ENCODE results near the gene SUPT5H. TPM values are rescaled to one million over a fixed set of nuclear protein-coding genes. Genes with fewer than 3 reads are reported as not detected.
A peak's percentile ranks its signal among the peaks of the same experiment; 100 is the strongest.
"Not testable (repeated sequence)": the region's sequence is repeated elsewhere in the genome, so short reads cannot be mapped to it uniquely, and the experiment has no call there.

The SUPT5H gene
- polyA plus RNA-seq, 1 donor = 81.6 TPM

DNA sequence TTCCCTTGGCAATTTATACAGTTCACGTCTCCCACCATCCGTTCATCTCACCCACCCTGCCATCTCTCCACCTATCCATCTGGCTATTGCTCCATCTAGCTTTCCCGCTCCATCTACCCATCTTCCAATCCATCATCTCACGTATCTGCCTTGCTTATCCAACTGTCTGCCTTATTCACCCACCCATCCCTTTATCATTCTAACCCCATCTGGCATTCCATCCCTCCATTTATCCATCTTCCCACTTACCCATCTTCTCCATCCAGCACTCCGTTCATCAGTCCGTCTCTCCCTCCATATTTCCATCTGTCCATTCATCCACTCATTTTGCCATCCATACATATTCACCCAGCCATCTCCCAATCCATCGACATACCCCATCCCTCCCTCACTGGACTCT is 19.6 kb upstream of the SUPT5H start:
- DNase-seq (ENCODE audit: low read depth) = no peak

GRCh38 chr19:39426170-39426569 is 19.2 kb upstream of the SUPT5H start:
- DNase-seq (ENCODE audit: low read depth) = no peak

DNA sequence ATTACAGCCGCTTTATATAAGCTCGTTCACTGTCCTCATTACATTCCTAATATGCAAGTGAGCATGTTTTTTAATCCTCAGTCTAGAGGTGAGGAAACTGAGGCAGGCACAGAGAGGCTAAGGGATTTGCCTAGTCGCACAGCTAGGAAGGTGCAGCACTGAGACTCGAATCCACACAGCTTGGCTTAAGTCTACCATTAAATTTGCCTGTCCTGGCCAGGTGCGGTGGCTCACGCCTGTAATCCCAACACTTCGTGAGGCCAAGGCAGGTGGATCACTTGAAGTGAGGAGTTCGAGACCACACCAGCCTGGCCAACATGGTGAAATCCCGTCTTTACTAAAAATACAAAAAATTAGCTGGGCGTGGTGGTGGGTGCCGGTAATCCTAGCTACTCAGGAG is 17.7 kb upstream of the SUPT5H start:
- no peak for DNase-seq (ENCODE audit: low read depth)

DNA sequence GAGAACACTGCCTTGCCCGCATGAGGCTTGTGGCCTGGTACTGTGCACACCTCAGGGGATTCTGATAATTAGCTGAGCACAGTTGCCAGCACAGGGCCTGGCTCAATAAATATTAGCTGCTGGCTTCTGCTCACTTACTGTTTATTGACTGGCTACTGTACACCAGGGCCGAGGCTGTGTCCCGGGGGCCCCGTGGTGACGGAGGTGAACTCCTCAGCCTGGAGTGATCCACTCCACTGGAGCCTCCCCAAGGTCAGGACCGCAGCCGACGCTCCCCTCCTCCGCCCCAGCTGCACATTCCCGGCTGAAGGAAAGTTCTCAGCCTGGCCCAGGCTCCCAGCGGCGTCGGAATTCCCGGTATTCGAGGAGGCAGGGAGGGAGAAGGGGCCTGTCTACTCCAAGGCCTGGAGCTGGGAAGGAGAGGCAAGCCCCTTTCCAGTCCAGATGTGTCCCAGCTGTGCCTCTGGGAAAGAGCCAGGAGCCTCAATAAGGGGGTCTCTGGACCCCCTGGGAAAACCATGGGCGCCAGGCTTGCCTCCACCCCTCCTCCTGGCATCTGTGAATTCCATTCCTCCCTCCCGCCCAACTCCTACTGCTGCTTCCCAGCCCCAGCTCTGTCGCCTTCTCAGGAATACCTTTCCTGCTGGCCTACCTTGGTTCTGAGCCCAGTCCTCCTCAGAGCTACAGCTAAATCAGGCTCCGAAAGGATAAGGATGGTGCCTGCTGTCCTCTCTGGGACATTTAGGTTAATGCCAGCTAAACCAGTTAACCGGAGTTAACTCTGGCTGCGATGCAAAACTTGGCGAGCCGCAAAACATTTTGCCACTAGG is 16.9 kb upstream of the SUPT5H start:
- DNase-seq (ENCODE audit: low read depth) = no peak

DNA sequence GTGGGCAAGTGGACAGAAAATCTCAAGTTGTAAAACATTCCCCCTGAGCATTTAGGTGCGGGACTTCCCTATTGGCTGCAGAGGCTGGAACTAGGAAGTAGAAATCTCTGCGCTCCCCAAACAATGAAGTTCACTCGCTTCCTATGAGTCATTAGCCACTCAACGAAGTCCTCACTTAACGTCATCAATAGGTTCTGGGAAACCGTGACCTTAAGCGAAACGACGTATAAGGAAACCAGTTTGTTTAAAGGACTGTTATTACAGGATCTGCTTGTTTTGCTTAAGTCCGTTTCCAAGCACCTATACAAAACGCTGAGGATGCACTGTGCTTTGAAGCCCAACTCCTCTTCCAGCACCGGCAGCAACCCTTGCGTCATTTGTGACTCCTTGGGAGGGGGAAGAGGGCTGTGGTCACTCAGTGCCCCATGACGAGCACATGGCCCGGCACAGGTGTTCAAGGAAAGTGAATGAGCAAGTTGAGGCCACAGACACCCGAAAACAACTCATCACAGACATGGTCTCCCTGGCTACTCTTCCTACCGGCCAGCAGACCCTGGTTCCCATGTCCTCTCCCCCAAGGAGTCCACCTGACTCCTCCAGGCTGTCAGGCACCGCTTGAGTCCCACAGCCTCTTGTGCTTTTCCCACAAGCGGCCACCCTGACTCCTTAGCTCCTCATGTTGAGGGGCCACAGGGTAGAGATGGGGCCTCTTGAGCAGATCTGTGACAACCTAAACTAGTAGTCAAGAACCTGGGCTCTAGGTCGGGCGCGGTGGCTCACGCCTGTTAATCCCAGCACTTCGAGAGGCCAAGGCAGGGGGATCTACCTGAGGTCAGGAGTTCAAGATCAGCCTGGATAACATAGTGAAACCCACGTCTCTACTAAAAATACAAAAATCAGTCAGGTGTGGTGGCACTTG is 14.4 kb upstream of the SUPT5H start:
- no peak for DNase-seq (ENCODE audit: low read depth)

GRCh38 chr19:39432677-39433025 is 12.7 kb upstream of the SUPT5H start:
- DNase-seq (ENCODE audit: low read depth) = no peak

GRCh38 chr19:39433480-39434079 is 11.8 kb upstream of the SUPT5H start:
- no peak for DNase-seq (ENCODE audit: low read depth)

DNA sequence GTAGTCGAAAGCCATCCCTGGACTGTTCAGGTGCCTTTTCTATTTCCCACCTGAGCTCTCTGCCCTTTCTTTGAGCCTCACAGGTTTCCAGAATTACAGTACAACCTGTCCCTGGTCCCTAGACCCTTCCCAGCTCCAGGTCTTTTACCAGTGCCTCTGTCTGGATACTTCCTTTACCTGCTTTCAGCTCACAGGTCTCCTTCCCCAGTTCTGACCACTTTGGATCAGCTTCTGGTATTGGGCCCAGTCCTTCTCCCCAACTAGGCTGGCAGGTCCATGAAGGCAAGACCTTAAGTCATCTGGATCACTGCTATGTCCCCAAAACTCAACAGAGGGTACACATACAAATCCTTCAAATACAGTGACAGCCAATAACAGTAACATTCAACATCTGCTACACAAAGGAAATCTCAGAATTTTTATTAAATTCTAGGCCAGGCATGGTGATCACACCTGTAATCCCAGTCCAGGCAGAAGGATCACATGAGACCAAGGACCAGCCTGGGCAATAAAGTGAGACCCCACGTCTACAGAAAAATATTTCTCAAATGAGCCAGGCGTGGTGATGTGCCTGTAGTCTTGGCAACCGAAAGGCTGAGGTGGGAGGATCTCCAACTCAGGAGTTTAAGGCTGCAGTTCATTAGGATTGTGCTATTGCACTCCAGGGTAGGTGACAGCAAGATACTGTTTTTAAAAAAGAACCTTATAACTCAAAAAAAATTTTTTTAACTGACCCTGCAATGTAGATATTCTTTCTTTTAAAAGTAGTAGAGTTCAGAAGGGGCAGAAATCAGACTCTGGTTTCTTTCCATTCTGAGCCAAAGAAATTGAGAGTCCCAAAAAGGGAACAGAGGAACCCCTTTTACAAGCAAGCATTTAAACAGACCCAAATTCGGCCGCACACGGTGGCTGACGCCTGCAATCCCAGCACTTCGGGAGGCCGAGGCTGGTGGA is 11.0 kb upstream of the SUPT5H start:
- DNase-seq (ENCODE audit: low read depth) = no peak

- DNase-seq (ENCODE audit: low read depth) = peak; percentile 90
Observed at GRCh38 chr19:39435499-39436349, 9.7 kb upstream of the SUPT5H start, which contains the start of gene RPS16. Gene RPS16 (minus strand): TSS chr19:39435949. CDS start chr19:39435895, 54 bp downstream.

DNA sequence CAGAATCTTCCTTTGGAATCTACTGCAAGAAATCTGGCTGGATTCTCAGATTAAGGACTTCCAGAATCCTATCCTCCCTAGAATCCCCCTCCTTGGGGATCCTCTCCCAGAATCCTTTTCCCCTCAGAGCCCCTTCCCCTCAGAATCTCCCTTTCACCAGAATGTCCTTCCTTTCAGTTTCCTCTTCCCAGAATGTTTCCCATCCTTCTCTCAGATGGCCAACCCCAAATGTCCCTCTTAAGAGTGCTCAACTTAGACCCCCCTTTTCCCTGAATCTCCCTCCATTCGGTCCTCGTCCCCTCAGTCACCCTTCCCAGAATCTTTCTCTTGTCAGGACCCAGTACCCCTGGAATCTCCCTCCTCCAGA is 9.0 kb upstream of the SUPT5H start:
- DNase-seq (ENCODE audit: low read depth) = no peak

DNA sequence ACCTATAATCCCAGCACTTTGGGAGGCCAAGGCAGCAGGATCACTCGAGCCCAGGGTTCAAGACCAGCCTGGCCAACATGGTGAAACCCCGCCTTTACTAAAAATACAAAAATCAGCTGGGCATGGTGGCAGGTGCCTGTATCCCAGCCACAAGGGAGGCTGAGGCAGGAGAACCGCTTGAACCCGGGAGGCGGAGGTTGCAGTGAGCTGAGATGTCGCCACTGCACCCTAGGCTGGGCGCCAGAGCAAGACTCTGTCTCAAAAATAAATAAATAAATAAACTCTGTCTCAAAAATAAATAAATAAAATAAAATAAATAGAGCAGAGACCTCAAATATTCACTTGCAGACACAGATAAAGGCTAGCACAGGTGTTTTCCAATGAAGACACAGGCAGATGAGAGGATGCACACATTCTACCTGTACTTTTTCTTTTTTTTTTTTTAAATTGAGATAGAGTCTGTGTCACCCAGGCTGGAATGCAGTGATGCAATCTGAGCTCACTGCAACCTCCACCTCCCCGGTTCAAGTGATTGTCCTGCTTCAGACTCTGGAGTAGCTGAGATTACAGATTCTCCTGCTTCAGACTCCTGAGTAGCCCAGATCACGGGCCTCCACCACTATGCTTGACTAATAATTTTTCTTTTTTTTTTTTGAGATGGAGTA is 7.0 kb upstream of the SUPT5H start:
- no peak for DNase-seq (ENCODE audit: low read depth)

- DNase-seq (ENCODE audit: low read depth) = no peak
Observed at GRCh38 chr19:39444598-39445195, 685 bp upstream of the SUPT5H start.

DNA sequence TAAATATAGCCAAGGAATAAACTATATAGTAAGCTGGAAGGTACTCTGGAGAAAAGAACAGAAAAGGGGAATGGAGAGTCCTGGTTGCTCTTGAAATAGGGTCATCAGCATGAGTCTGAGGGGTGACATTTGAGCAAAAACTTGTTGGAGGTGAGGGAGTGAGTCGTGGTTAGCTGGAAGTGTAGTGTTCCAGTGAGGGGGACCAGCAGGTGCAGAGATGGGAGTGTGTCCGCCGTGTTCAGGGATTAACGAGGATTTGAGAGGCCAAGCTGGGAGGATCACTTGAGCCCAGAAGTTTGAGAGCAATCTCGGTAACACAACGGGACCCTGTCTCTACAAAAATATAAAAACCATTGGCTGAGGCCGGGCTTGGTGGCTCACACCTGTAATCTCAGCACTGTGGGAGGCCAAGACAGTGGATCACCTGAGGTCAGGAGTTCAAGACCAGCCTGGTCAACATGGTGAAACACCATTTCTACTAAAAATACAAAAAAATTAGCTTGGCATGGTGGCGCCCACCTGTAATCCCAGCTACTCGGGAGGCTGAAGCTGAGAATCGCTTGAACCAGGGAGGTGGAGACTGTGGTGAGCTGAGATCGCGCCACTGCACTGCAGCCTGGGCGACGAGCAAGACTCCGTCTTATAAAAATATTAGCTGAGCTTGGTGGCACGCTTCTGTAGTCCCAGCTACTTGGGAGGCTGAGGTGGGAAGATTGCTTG is 1.1 kb downstream of the SUPT5H start:
- no peak for DNase-seq (ENCODE audit: low read depth)

DNA sequence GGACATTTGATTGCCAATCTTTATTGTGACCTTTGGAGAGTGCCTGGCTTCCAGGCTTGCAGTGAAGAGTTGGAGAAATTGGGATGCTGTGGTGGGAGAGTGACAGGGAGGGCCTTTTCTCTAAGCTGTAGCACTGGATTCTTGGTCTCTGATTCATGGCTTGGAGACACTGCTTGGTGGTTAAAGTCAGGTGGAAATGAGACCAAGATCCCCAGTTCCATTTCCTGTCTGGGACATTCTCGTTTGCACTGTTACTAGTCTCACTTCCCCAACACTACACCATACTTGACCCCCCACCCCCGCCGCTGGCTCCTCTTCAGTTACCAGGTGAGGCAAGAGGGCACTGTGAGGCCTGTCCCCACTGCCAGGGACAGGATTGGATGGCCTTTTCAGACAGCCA is 2.9 kb downstream of the SUPT5H start:
- no peak for DNase-seq (ENCODE audit: low read depth)

DNA sequence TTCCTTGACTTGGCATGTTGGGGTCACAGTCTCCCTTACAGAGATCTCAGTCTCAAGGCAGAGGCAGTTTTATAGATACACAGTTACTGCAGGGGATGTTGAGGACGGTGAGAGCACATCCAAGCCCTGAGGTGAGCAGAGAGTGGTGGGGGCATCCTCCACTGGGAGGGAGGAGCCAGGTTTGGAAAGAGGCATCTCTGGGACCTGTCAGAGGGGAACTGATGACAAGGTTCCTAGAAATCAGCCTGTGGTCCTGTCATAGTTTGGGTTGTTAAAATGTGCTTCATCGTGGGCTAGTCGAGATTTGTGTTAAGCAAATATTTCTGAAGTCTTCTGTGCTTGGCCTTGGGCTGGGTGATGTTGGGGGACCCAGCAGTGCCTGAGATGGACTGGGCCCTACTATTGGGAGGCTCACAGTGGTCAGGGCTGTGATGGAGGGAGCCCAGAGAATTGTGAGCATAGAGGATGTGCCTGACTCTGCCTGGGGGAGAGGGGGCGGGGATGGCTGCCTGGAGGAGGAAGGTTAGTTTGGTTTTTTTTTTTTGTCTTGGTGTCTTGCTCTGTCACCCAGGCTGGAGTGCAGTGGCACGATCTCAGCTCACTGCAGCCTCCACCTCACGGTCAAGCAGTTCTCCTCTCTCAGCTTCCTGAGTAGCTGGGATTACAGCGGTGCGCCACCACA is 3.9 kb downstream of the SUPT5H start:
- DNase-seq (ENCODE audit: low read depth) = no peak

- DNase-seq (ENCODE audit: low read depth) = not testable (repeated sequence)
Observed at GRCh38 chr19:39451257-39451656, 5.9 kb downstream of the SUPT5H start.

- DNase-seq (ENCODE audit: low read depth) = no peak
Observed at GRCh38 chr19:39463403-39463802, 18.0 kb downstream of the SUPT5H start.

All from forelimb muscle (tissue), 1 donor.